HG03060 (cell line): ENCODE results near the gene CTRB2.
"Not testable (repeated sequence)": the region's sequence is repeated elsewhere in the genome, so short reads cannot be mapped to it uniquely, and the experiment has no call there.

Experiments used
- ATAC-seq: cut with Tn5 transposase; IDR thresholded peaks from one replicate; pipeline ENCODE4 v1.9.1; 2021; ENCODE audit warnings: low read depth, moderate number of reproducible peaks; ENCODE audit not compliant: unreplicated experiment

Gene CTRB2

GRCh38 chr16:75207831-75208230, 870 bp upstream of the CTRB2 start:
- ATAC-seq, result no peak

- ATAC-seq, result not testable (repeated sequence)
Observed at GRCh38 chr16:75205961-75206748, 806 bp downstream of the CTRB2 start.

GRCh38 chr16:75205438-75205837, 1.5 kb downstream of the CTRB2 start:
- ATAC-seq, result not testable (repeated sequence)

- ATAC-seq, result not testable (repeated sequence)
Observed at GRCh38 chr16:75204905-75205304, 2.1 kb downstream of the CTRB2 start.

GRCh38 chr16:75204410-75204758, 2.6 kb downstream of the CTRB2 start:
- ATAC-seq, result no peak

GRCh38 chr16:75203667-75204409, 3.1 kb downstream of the CTRB2 start:
- ATAC-seq, result no peak

- ATAC-seq, result no peak
Observed at GRCh38 chr16:75203096-75203495, 3.9 kb downstream of the CTRB2 start.

GRCh38 chr16:75202069-75202590, 4.8 kb downstream of the CTRB2 start:
- no peak for ATAC-seq

GRCh38 chr16:75198135-75198600, 8.8 kb downstream of the CTRB2 start:
- ATAC-seq, result no peak

GRCh38 chr16:75197522-75198134, 9.3 kb downstream of the CTRB2 start:
- ATAC-seq, result no peak

- no peak for ATAC-seq
Observed at GRCh38 chr16:75196836-75197235, 10.1 kb downstream of the CTRB2 start.

GRCh38 chr16:75195811-75196790, 10.9 kb downstream of the CTRB2 start:
- ATAC-seq, result no peak

- no peak for ATAC-seq
Observed at GRCh38 chr16:75193730-75194444, 13.1 kb downstream of the CTRB2 start.

- ATAC-seq, result no peak
Observed at GRCh38 chr16:75193265-75193650, 13.7 kb downstream of the CTRB2 start.

- ATAC-seq, result no peak
Observed at GRCh38 chr16:75192606-75193264, 14.2 kb downstream of the CTRB2 start.

GRCh38 chr16:75189638-75190245, 17.2 kb downstream of the CTRB2 start:
- no peak for ATAC-seq

GRCh38 chr16:75188832-75189477, 18.0 kb downstream of the CTRB2 start:
- no peak for ATAC-seq

- ATAC-seq, result no peak
Observed at GRCh38 chr16:75181630-75182029, 25.3 kb downstream of the CTRB2 start.
